ENCODE data around the gene EEFSEC. TPM values are rescaled to one million over a fixed set of nuclear protein-coding genes. Genes with fewer than 3 reads are reported as not detected.

Gene EEFSEC
- total and polyA plus RNA-seq, 2 of the 8 experiments (the other 6 are each of a cell fraction or from before 2014, with no cell fraction given), result 13.1 to 19.8 TPM

DNA sequence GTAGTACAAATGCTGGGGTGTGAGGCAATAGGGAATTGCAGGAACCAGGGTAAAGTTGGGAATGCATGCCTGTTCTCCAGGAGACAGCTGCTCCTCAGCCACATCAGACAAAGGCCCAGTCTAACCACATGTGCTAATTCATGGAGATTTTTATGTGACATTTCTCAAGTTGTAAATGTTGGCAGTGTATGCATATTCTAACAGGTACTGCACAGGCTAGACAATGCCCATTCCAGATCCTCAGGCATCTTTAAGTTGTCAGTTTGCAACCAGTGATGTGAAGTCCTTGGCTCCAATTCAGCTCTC is 84.9 kb downstream of the EEFSEC start:
- no peak for FAIRE-seq
- H3K27me3 ChIP-seq (replicated peaks in 1 of 4; ENCODE audit: control insufficient read depth in 3 of 4, extremely low read depth in 1 of 4, insufficient read depth in 3 of 4, low read length in 3 of 4), result no peaks in the 10 kb centered on the region
- no peak overlapping the region for H2AK5ac ChIP-seq (ENCODE audit: low read depth, low read length)
- H3K23me2 ChIP-seq (ENCODE audit: low read depth, low read length), result no peaks in the 10 kb centered on the region
- no peak overlapping the region for H3K4me3 ChIP-seq (ENCODE audit: extremely low read depth in 1 of 4, insufficient read depth in 2 of 4, low read depth in 3 of 4, low read length in 4 of 4)
- H2BK5ac ChIP-seq (ENCODE audit: low read depth, low read length), result no peak overlapping the region
- ChIA-PET CTCF (ENCODE audit: partially characterized antibody) (interaction anchor here (0.9 to 6.6 kb wide), 8 partner anchors 9 to 132 kb away, joined by 3 to 43 read pairs (median 3); no protein-coding TSS in a partner anchor), POLR2A (ENCODE audit: partially characterized antibody) (interaction anchor here (0.9 kb wide), 1 partner anchor 9 kb away, joined by 3 read pairs; no protein-coding TSS in a partner anchor)
- H3K4me1 ChIP-seq (replicated peaks in 1 of 4; ENCODE audit: control insufficient read depth in 3 of 4, insufficient read depth in 4 of 4, low read length in 3 of 4), result peaks cover 0 to 5% (median 0%) of the 10 kb centered on the region in 4 experiments; a peak in 1 of 7 replicates
- no peak overlapping the region for H4K91ac ChIP-seq (replicated peaks; ENCODE audit: insufficient read length, low read length)
- DNase-seq (ENCODE audit: low read depth in 1 of 2, low spot score in 2 of 2), result no peak
- no peak overlapping the region for H4K5ac ChIP-seq (ENCODE audit: insufficient read length, low read depth, low read length)
- no peak overlapping the region for H3K4ac ChIP-seq (replicated peaks; ENCODE audit: insufficient read length, low read depth, low read length)
- peaks cover 5% of the 10 kb centered on the region; the same call in 1 of the 2 replicates for H3K79me1 ChIP-seq (ENCODE audit: low read depth, low read length)
- no peak overlapping the region for H3K27ac ChIP-seq (ENCODE audit: low read depth, low read length)
- H2BK120ac ChIP-seq (replicated peaks; ENCODE audit: low read depth, low read length), result no peak overlapping the region
- no peak overlapping the region for H3K56ac ChIP-seq (replicated peaks; ENCODE audit: insufficient read length, low read depth, low read length)
- no peak overlapping the region for H3K14ac ChIP-seq (ENCODE audit: insufficient read length)
- H2AFZ ChIP-seq (ENCODE audit: low read length), result no peak overlapping the region
- no peak overlapping the region for H3K23ac ChIP-seq (ENCODE audit: insufficient read length)
- no peaks in the 10 kb centered on the region for H3K79me2 ChIP-seq (ENCODE audit: control insufficient read depth in 1 of 2, insufficient read depth in 2 of 2, low read length in 2 of 2)
- H2BK20ac ChIP-seq (ENCODE audit: low read length), result no peak overlapping the region
- H3K9ac ChIP-seq (replicated peaks in 1 of 4; ENCODE audit: extremely low read depth in 1 of 4, low read depth in 3 of 4, low read length in 3 of 4), result no peak overlapping the region
- H3K36me3 ChIP-seq (ENCODE audit: control insufficient read depth in 2 of 4, insufficient read depth in 4 of 4, low read length in 3 of 4), result no peaks in the 10 kb centered on the region
- H3K18ac ChIP-seq (ENCODE audit: extremely low read depth, low read length), result no peak overlapping the region
- H4K8ac ChIP-seq (ENCODE audit: extremely low read depth, insufficient read depth, low read length), result no peak overlapping the region
- no peaks in the 10 kb centered on the region for H3K9me3 ChIP-seq (ENCODE audit: insufficient read depth in 2 of 2, low read depth in 1 of 2, low read length in 1 of 2)
- no peaks in the 10 kb centered on the region for H4K20me1 ChIP-seq (replicated peaks in 1 of 2; ENCODE audit: control insufficient read depth in 1 of 2, insufficient read depth in 2 of 2, low read length in 2 of 2)
- H2BK12ac ChIP-seq (ENCODE audit: low read depth, low read length), result no peak overlapping the region
- H2BK15ac ChIP-seq (ENCODE audit: low read length), result no peak overlapping the region
- H3K4me2 ChIP-seq (ENCODE audit: insufficient read depth in 1 of 2, low read depth in 2 of 2, low read length in 2 of 2), result no peak overlapping the region
- no peak for TF ChIP-seq POLR2A (IDR thresholded peaks at IDR 0.05; ENCODE audit: control extremely low read depth in 1 of 2, low read depth in 2 of 2, low read length in 2 of 2)
- no peak for TF ChIP-seq POLR2AphosphoS5 (IDR thresholded peaks at IDR 0.05; ENCODE audit: low read depth, low read length)
- TF ChIP-seq SIX5 (IDR thresholded peaks at IDR 0.05; ENCODE audit: low read depth, low read length), result no peak
- TF ChIP-seq ASH2L (IDR thresholded peaks at IDR 0.05; ENCODE audit: low read length), result no peak
- no peak for TF ChIP-seq EZH2 (IDR thresholded peaks at IDR 0.05; ENCODE audit: low read depth, low read length, severe bottlenecking)
- TF ChIP-seq RXRA (IDR thresholded peaks at IDR 0.05; ENCODE audit: insufficient read depth, low read depth, low read length), result no peak
- TF ChIP-seq SAP30 (IDR thresholded peaks at IDR 0.05; ENCODE audit: insufficient read depth, insufficient replicate concordance, low read length), result no peak
- no peak for TF ChIP-seq CHD1 (IDR thresholded peaks at IDR 0.05; ENCODE audit: low read depth, low read length)
- TF ChIP-seq, protein P1, sequence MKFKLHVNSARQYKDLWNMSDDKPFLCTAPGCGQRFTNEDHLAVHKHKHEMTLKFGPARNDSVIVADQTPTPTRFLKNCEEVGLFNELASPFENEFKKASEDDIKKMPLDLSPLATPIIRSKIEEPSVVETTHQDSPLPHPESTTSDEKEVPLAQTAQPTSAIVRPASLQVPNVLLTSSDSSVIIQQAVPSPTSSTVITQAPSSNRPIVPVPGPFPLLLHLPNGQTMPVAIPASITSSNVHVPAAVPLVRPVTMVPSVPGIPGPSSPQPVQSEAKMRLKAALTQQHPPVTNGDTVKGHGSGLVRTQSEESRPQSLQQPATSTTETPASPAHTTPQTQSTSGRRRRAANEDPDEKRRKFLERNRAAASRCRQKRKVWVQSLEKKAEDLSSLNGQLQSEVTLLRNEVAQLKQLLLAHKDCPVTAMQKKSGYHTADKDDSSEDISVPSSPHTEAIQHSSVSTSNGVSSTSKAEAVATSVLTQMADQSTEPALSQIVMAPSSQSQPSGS (IDR thresholded peaks at IDR 0.05; ENCODE audit: low read length), result no peak
- TF ChIP-seq, protein P2, sequence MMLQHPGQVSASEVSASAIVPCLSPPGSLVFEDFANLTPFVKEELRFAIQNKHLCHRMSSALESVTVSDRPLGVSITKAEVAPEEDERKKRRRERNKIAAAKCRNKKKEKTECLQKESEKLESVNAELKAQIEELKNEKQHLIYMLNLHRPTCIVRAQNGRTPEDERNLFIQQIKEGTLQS (IDR thresholded peaks at IDR 0.05; ENCODE audit: insufficient read depth, low read depth, low read length), result no peak
- TF ChIP-seq SIRT6 (IDR thresholded peaks at IDR 0.05; ENCODE audit: low read length), result no peak
- no peak for TF ChIP-seq EGR1 (IDR thresholded peaks at IDR 0.05; ENCODE audit: borderline replicate concordance, low read depth, low read length)
- no peak for TF ChIP-seq BCL11A (IDR thresholded peaks at IDR 0.05; ENCODE audit: low read depth in 2 of 2, low read length in 2 of 2)
